SHP77 (cell line): ENCODE data around the gene CHMP4B.

Experiments
- DNase-seq, 2 experiments: peaks; one replicate each; lab custom pipeline; 2025; lab: John Stamatoyannopoulos, UW

CHMP4B gene

GRCh38 chr20:33900521-33901131 is 89.5 kb downstream of the CHMP4B start:
- no peak for DNase-seq

- no peak for DNase-seq
These were observed 90.0 kb downstream of the CHMP4B start for GRCh38 chr20:33901132-33901523.

- no peak for DNase-seq
These were observed 90.9 kb downstream of the CHMP4B start for GRCh38 chr20:33902011-33902410.
